GM21576 (cell line): ENCODE measurements around the gene STAG1.
"Not testable (repeated sequence)": the region's sequence is repeated elsewhere in the genome, so short reads cannot be mapped to it uniquely, and the experiment has no call there.

Experiments used
- ATAC-seq: cut with Tn5 transposase; IDR thresholded peaks from one replicate; pipeline ENCODE4 v1.9.1; 2021; ENCODE audit warnings: mild to moderate bottlenecking, moderate library complexity; ENCODE audit not compliant: unreplicated experiment

STAG1 gene

GRCh38 chr3:136606216-136606615, 146.0 kb downstream of the STAG1 start:
- ATAC-seq, result not testable (repeated sequence)

GRCh38 chr3:136604961-136605360, 147.2 kb downstream of the STAG1 start:
- no peak for ATAC-seq

GRCh38 chr3:136602818-136603217, 149.4 kb downstream of the STAG1 start:
- ATAC-seq, result no peak

- no peak for ATAC-seq
These were observed 156.1 kb downstream of the STAG1 start for GRCh38 chr3:136595913-136596697.

- no peak for ATAC-seq
These were observed 165.6 kb downstream of the STAG1 start for GRCh38 chr3:136586580-136586979.

- no peak for ATAC-seq
These were observed 167.4 kb downstream of the STAG1 start for GRCh38 chr3:136584728-136585127.

- ATAC-seq, result no peak
These were observed 168.4 kb downstream of the STAG1 start for GRCh38 chr3:136583823-136584222.

GRCh38 chr3:136577791-136578190, 174.4 kb downstream of the STAG1 start:
- no peak for ATAC-seq

- ATAC-seq, result no peak
These were observed 175.7 kb downstream of the STAG1 start for GRCh38 chr3:136576279-136577009.

- ATAC-seq, result no peak
These were observed 184.5 kb downstream of the STAG1 start for GRCh38 chr3:136567599-136568188.

- not testable (repeated sequence) for ATAC-seq
These were observed 187.2 kb downstream of the STAG1 start for GRCh38 chr3:136564962-136565361.

- no peak for ATAC-seq
These were observed 190.2 kb downstream of the STAG1 start for GRCh38 chr3:136562026-136562425.

GRCh38 chr3:136559896-136560295, 192.3 kb downstream of the STAG1 start:
- no peak for ATAC-seq

- not testable (repeated sequence) for ATAC-seq
These were observed 202.7 kb downstream of the STAG1 start for GRCh38 chr3:136549461-136549860.

- ATAC-seq, result peak; percentile 53
These were observed 204.9 kb downstream of the STAG1 start for GRCh38 chr3:136547293-136547692.

- ATAC-seq, result no peak
These were observed 205.5 kb downstream of the STAG1 start for GRCh38 chr3:136546720-136547119.

- ATAC-seq, result no peak
These were observed 206.4 kb downstream of the STAG1 start for GRCh38 chr3:136545664-136546268.

- ATAC-seq, result no peak
These were observed 207.6 kb downstream of the STAG1 start for GRCh38 chr3:136544532-136544931.

- ATAC-seq, result no peak
These were observed 208.8 kb downstream of the STAG1 start for GRCh38 chr3:136543385-136543784.

GRCh38 chr3:136535906-136536305, 216.3 kb downstream of the STAG1 start:
- no peak for ATAC-seq

- no peak for ATAC-seq
These were observed 219.4 kb downstream of the STAG1 start for GRCh38 chr3:136532766-136533165.
